IPS-11a (cell line): ENCODE results near the gene SDK2.

Experiments used
- H3K4me3 ChIP-seq: one replicate; pipeline ENCODE4 v1.5.1; 2013; ENCODE audit warnings: low read depth, low read length, control low read depth

Gene SDK2

GRCh38 chr17:73544333-73544732, 99.9 kb downstream of the SDK2 start:
- no peak overlapping the region for H3K4me3 ChIP-seq

- H3K4me3 ChIP-seq = no peak overlapping the region
Observed at GRCh38 chr17:73542323-73542722, 101.9 kb downstream of the SDK2 start.

GRCh38 chr17:73541561-73541981, 102.7 kb downstream of the SDK2 start:
- H3K4me3 ChIP-seq = no peak overlapping the region

- no peak overlapping the region for H3K4me3 ChIP-seq
Observed at GRCh38 chr17:73541111-73541510, 103.1 kb downstream of the SDK2 start.

- no peak overlapping the region for H3K4me3 ChIP-seq
Observed at GRCh38 chr17:73539166-73539565, 105.1 kb downstream of the SDK2 start.

- H3K4me3 ChIP-seq = no peak overlapping the region
Observed at GRCh38 chr17:73538445-73538844, 105.8 kb downstream of the SDK2 start.

- no peak overlapping the region for H3K4me3 ChIP-seq
Observed at GRCh38 chr17:73536700-73537605, 107.3 kb downstream of the SDK2 start.

GRCh38 chr17:73535746-73536145, 108.5 kb downstream of the SDK2 start:
- H3K4me3 ChIP-seq = no peak overlapping the region

- no peak overlapping the region for H3K4me3 ChIP-seq
Observed at GRCh38 chr17:73534209-73534909, 109.9 kb downstream of the SDK2 start.

- no peak overlapping the region for H3K4me3 ChIP-seq
Observed at GRCh38 chr17:73533781-73534180, 110.5 kb downstream of the SDK2 start.

GRCh38 chr17:73533127-73533526, 111.1 kb downstream of the SDK2 start:
- H3K4me3 ChIP-seq = no peak overlapping the region

- no peak overlapping the region for H3K4me3 ChIP-seq
Observed at GRCh38 chr17:73532421-73532901, 111.8 kb downstream of the SDK2 start.

GRCh38 chr17:73531158-73531557, 113.1 kb downstream of the SDK2 start:
- no peak overlapping the region for H3K4me3 ChIP-seq

GRCh38 chr17:73528679-73529078, 115.6 kb downstream of the SDK2 start:
- H3K4me3 ChIP-seq = no peak overlapping the region

- no peak overlapping the region for H3K4me3 ChIP-seq
Observed at GRCh38 chr17:73526952-73527351, 117.3 kb downstream of the SDK2 start.

GRCh38 chr17:73524941-73525679, 119.1 kb downstream of the SDK2 start:
- no peak overlapping the region for H3K4me3 ChIP-seq

GRCh38 chr17:73522696-73523095, 121.5 kb downstream of the SDK2 start:
- no peak overlapping the region for H3K4me3 ChIP-seq

- no peak overlapping the region for H3K4me3 ChIP-seq
Observed at GRCh38 chr17:73522107-73522506, 122.1 kb downstream of the SDK2 start.

- no peak overlapping the region for H3K4me3 ChIP-seq
Observed at GRCh38 chr17:73521376-73521775, 122.9 kb downstream of the SDK2 start.

GRCh38 chr17:73520369-73520761, 123.9 kb downstream of the SDK2 start:
- no peak overlapping the region for H3K4me3 ChIP-seq

GRCh38 chr17:73519714-73520368, 124.4 kb downstream of the SDK2 start:
- no peak overlapping the region for H3K4me3 ChIP-seq
